Activated naive CD4-positive, alpha-beta T cell treated with Interleukin-2 at 50 U/mL for 16 hours (primary cell): ENCODE measurements around the gene RSPH9.

ENCODE experiments used
- DNase-seq: peaks from one replicate; pipeline ENCODE4 v3.0.0-alpha.2; 2020

Gene RSPH9

DNA sequence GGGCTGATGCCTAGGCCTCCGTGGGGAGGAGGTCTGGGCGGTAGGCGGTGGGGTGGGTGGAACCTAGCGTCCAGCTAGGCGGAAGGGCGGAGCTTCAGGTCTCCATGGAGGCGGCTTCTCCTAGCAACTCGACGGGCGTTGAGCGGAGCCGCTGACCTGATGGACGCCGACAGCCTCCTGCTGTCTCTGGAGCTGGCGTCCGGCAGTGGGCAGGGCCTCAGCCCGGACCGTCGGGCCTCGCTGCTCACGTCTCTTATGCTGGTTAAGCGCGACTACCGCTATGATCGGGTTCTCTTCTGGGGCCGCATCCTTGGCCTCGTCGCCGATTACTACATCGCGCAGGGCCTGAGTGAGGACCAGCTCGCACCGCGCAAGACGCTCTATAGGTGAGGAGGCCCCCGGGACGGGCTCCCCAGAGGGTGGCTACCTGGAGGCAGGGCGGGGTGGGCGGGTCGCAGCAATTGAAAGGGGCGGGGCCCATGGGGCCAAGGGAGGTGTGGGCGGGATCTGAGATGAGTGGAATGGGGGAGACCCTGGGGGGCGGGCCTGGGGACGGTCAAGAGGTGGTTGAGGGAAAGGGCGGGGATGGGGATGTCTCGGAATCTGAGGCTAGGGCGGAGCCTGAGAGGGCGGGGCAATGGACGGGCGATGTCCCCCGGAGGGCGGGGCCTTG, at the start of gene RSPH9:
TSS of gene RSPH9 (plus strand) at position 97 of the 673 bp plus-strand sequence. CDS start at position 160, 63 bp downstream.
- peak; percentile 74 for DNase-seq

DNA sequence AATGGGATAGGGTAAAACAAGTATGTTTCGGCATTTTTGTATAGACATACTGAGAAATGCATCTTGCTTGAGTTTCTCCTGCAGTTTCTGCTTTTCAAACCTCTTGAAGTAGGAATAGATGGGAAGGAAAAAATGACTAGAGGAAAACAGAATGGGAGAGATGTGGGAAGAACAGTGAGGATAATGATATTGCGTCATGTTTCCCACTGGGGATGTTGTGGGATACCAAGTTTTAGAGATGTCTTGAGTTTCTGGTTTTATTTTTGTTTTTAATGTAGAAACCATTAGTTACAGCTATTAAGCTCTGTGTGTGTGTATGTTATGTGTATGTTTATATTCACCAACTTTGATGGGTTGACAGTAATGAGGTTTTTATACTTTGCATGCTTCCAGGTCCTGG, 44.2 kb upstream of the RSPH9 start:
- no peak for DNase-seq

DNA sequence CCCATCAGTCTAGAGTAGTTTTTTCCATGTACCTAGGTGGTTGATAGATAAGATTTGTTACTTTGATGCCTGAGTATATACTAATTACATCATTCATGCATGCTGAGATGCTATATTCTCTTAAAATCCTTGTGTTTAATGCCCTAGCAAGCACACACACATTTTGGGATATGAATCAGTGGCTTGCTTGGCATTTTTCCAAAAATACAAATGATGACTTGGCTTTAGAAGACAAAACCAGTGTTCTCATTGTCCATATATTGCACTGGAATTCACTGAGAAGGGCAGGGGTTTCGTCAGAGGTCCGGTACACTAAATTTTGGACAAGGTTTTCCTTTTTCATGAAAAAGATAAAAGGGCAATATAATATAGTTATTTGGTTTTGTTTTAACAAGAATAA, 40.7 kb upstream of the RSPH9 start:
- DNase-seq, result no peak

- DNase-seq, result no peak
These were observed 38.8 kb upstream of the RSPH9 start for GRCh38 chr6:43606019-43606418.

DNA sequence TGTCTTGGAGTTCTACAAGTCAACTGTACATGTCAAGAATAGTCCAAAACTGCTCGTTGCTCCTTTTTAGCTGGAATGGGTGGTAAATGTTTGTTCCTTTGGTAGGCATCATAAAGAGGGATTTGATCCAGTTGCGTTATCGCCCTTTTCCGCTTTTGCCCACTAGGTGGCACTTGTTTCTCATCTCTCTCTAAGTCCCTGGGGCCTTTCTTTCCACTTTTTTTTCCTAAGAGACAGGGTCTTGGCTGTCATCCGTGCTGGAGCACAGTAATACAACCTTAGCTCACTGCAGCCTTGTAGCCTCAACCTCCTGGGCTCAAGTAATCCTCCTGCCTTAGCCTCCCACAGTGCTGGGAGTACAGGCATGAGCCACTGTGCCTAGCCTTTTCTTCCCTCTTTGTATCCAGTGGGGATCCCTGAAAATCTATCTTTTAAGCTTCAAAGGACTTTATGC, 36.5 kb upstream of the RSPH9 start:
- DNase-seq, result peak; percentile 64

- no peak for DNase-seq
These were observed 36.0 kb upstream of the RSPH9 start for GRCh38 chr6:43608807-43609206.

- no peak for DNase-seq
These were observed 35.4 kb upstream of the RSPH9 start for GRCh38 chr6:43609402-43609801.

GRCh38 chr6:43610431-43610830, 34.4 kb upstream of the RSPH9 start:
- no peak for DNase-seq

DNA sequence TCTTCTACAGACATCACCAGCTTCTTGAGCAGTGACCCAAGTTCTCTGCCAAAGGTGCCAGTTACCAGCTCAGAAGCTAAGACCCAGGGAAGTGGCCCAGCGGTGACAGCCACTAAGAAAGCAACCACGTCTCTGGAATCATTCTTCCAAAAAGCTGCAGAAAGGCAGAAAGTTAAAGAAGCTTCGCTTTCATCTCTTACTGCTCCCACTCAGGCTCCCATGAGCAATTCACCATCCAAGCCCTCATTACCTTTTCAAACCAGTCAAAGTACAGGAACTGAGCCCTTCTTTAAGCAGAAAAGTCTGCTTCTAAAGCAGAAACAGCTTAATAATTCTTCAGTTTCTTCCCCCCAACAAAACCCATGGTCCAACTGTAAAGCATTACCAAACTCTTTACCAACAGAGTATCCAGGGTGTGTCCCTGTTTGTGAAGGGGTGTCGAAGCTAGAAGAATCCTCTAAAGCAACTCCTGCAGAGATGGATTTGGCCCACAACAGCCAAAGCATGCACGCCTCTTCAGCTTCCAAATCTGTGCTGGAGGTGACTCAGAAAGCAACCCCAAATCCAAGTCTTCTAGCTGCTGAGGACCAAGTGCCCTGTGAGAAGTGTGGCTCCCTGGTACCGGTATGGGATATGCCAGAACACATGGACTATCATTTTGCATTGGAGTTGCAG, 31.0 kb upstream of the RSPH9 start:
- DNase-seq, result no peak

DNA sequence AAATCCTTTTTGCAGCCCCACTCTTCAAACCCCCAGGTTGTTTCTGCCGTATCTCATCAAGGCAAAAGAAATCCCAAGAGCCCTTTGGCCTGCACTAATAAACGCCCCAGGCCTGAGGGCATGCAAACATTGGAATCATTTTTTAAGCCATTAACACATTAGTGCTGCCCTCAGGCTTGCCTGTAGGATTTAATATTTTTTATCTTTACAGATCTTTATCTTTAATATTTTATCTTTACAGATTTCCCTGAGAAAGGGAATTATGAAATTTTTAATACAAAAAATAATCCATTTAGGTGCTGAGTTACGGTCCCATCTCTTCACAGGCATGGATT, 30.5 kb upstream of the RSPH9 start:
- DNase-seq, result no peak

DNA sequence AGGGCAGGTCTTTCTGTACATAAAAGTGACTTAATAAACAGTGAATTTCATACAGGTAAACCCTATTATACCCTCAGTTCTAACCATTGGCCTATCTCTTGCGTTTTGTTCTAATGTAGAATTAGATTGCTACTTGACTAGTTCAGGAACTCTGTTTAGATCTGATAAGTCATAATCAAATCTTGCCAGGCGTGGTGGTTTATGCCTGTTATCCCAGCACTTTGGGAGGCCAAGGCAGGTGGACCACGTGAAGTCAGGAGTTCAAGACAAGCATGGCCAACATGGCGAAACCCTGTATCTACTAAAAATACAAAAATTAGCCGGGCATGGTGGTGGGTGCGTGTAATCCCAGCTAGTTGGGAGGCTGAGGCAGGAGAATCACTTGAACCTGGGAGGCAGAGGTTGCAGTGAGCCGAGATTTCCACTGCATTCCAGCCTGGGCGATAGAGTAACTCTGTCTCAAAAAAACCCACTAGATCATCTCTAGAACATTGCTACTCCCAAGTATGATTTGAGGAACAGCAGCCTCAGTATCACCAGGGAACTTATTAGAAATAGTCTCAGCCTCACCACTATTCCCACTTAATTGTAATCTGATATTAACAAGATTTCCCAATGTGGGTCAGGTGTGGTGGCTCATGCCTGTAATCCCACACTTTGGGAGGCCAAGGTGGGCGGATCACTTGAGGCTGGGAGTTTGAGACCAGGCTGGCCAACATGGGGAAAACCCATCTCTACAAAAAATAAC, 27.9 kb upstream of the RSPH9 start:
- no peak for DNase-seq

DNA sequence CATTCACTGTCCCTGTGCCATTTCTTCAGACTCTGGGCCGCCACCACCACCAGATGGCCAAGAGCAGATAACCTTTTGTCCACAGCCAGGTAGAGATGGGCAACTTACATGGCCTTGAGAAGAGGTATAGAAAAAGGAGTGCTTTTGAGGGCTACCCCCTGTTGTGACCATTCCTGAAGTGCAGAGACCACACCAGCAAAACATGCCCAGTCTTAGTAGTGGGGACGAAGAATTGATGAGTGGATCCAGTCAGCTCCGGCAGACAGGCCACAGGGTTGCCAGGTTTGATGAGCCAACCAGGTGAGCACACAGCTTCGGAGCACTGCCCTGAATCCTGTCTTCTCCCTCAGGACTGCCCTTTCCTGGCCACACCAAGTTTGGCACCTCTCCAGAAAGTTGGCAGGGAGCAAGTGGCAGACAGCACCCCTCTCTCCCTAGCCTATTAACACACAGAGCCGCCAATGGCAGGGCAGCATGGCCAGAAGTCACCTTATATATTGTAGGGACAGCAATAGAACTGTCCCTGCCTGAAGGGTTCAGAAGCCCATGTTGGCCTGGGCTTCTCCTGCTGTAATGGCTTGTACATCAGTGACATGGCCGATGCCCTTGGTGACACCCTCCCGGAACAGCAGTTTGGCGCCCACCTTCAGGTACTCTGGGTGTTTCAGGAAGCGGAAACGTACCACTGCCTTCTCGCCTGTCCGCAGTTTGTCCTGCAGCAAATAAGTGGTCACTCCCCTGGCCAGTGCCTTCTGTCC, 23.6 kb upstream of the RSPH9 start:
- no peak for DNase-seq

GRCh38 chr6:43621836-43622180, 23.0 kb upstream of the RSPH9 start:
- no peak for DNase-seq

DNA sequence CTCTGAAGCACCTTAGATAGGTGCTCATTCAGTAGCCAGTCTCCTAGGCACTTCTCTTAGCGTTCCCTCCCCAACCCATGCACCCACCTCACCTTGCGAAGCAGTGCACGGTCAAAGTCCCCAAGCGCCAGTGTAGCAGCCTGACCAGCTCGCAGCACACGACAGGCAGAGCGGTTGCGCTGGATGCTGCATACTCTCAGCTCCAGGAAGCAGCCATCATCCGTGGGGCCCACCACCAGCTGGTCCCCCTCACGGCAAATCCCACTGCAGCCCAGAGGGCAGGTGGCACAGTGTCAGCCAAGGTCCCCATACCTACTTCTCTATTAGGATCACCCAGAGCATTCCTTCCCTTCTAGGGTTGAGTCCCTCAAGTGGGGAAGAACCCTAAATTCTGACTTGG, 22.3 kb upstream of the RSPH9 start:
- no peak for DNase-seq

- DNase-seq, result no peak
These were observed 20.7 kb upstream of the RSPH9 start for GRCh38 chr6:43623880-43624785.

- DNase-seq, result no peak
These were observed 20.0 kb upstream of the RSPH9 start for GRCh38 chr6:43624786-43625288.

DNA sequence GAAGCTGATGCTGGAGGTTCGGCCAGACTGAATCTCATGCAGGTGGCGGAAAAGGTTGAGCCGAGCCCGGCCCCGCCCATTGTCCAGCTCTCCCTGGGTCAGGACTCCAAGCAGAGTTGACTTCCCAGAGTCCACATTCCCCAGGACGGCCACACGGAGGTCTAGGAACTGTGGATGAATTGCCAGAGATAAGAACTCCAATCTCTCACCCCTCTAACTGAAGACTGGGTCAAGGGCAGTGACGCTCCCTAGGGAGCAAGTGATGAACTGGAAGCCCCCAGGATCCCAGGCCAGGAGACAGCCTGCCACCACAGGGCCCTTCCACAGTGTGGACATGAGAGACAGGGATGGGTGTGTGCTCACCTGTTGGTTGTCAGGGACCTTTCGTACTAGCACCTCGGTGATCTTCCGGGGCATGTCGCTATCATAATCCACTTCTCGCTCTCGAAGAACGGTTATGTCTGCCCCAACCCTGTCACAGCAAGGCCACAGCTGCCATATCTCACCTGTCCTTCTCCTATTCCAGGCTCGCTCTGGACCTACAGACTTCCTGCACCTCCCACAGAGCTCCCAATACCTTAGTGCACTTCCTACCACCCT, 19.3 kb upstream of the RSPH9 start:
- DNase-seq, result no peak

GRCh38 chr6:43627008-43627825, 17.6 kb upstream of the RSPH9 start:
- no peak for DNase-seq

GRCh38 chr6:43628393-43629103, 16.3 kb upstream of the RSPH9 start:
- peak; percentile 57 for DNase-seq

DNA sequence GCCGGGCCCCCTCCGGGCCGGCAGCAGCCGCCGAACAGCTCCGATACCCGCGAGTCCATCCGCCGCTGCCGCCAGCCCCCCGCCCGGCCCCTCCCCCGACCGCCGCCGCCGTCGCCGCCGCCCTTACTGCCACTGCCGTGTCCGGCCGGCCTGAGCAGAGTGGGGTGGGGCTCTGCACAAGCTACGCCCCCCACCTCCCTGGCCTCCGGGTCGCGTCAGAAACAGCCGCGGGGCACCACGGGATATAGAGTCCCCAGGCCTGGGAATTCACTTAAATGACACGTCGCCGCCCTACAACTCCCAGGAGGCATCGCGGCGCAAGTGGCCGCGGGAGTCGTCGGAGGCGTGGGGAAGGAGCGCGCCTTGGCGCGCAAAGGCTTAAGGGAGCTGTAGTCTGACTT, 15.7 kb upstream of the RSPH9 start, which contains the start of gene GTPBP2:
TSS of gene GTPBP2 (minus strand) at position 161 of the 401 bp plus-strand sequence. CDS start at position 59, 102 bp downstream.
- DNase-seq, result peak; percentile 98
